GDM1 (cell line): ENCODE results near the gene RASAL2.

Experiments used
- DNase-seq: peaks from one replicate; lab custom pipeline; 2025; lab: John Stamatoyannopoulos, UW

RASAL2 gene

DNA sequence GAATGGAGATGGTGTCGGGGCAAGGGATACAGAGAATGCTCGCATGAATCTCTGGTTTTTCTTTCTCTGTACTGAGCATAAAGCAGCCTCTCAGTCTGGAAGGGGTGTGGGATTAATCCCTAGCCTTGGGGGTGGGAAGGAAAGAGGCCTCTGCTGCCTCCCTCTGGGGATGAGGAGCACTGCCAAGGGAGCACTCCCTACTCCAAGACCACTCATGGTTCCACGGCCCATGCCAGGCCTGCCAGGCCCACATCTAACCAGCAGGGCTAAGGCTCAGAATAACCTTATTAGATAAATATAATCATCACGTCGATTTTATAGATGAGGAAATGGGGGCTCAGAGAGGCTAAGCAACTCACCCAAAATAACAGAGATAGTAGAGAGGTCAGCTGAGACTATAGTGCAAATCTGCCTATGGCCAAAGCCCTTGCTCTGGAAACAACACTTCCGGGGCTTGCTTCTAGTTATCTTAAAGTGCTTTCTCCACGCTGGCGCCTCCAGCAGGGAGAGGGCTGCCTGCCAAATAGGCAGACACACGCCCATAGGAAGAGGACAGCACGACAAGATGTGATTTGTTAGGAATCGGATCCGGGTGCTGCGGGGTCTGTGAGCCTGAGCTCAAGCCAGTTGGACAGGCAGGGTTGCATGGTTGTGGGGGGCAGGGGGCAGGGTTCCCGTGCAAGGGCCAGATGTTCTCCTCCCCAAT, 419.5 kb downstream of the RASAL2 start:
- no peak for DNase-seq

GRCh38 chr1:178516110-178516509, 422.2 kb downstream of the RASAL2 start:
- DNase-seq, result no peak

- no peak for DNase-seq
Measured at GRCh38 chr1:178518894-178519293, 425.0 kb downstream of the RASAL2 start.

DNA sequence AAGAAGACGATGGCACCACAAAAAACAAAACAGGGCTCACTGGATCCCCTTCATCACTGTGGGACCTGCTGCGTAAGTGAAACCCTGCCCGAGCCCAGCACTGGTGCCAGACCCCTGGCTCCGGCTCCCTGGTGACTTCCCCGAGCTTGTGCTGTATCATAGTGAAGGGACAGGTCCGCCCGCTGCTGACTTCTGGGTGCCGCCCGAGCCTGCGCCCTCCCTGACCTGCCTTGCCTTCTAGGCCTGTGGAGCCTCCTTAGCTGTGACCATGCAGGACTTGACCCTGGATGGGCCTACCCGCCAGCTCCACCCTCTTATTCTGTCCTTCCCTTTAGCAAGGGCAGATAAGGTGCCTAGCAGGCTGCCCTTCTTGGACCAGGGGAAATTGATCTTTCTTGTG, 426.9 kb downstream of the RASAL2 start:
- no peak for DNase-seq

- DNase-seq, result no peak
Measured at GRCh38 chr1:178521241-178521640, 427.3 kb downstream of the RASAL2 start.

DNA sequence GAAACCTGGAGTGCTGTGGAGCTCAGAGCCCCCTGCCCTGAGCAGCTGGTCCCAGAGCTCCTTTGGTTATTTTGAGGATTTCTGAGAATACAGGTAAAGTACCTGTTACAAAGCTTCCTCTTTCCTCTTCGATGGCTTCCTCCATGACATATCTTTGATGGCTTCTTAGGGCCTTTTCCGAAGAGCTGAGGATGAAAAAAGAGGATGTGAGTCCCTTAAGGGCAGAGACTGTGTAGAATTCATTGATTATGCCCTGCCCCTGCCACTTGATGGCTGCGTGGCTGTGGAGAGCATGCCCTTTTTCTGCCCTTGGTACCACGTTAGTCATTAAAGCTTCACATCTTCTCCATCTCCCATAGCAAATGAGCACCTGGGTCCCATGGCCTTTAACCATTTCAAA, 433.2 kb downstream of the RASAL2 start:
- no peak for DNase-seq

DNA sequence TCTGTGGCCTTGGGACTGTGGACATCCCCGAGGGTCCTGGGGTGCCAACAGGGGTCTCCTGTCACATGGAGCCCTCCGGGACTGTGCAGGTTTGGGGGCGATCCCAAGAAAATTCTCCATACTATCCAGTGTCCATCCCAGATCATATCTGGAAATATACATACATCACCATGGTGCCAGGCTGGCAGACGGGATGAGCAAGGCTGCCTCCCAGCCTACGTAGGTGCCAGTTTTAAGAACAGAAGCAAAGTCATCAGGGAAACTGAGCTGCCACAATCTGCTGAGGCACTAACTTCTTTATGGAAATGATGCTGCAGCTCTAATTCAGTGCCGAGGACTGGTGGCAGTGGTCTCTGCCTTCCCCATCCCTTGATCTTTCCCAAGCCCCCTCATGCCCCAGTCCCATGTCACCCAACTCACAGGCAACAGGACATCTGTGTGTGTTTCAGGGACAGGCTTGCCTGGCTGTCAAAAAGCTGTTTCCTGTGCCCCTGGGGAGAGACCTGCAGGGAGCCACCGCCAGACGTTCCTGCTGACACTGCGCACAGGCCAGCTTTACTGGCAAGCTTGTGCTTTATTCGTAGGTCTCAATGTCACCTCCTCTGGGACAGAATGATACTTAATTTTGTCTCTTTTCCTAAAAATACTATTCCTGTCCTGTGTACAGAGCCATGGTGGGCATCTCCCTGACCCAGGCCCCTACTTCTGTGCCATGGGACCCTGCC, 434.5 kb downstream of the RASAL2 start:
- no peak for DNase-seq

DNA sequence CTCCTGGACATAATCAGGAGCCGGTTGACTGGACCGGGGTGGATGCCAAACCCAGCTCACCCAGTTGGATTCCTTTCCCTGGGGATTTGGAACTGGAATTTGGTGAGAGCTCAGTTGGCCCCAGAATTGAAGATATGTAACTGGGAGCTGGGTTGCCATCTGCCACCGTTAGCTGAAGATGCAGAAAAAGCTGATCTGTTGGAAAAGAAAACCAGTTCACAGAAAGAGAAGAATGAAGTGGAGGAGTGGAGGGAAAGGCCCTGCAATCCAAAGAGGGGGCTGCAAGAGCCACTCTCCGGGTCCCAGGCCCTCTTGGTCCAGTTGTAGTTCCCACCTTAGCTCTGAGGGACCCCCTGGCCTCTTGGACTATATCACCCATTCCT, 435.0 kb downstream of the RASAL2 start:
- DNase-seq, result no peak

- no peak for DNase-seq
Measured at GRCh38 chr1:178529364-178530036, 435.6 kb downstream of the RASAL2 start.

DNA sequence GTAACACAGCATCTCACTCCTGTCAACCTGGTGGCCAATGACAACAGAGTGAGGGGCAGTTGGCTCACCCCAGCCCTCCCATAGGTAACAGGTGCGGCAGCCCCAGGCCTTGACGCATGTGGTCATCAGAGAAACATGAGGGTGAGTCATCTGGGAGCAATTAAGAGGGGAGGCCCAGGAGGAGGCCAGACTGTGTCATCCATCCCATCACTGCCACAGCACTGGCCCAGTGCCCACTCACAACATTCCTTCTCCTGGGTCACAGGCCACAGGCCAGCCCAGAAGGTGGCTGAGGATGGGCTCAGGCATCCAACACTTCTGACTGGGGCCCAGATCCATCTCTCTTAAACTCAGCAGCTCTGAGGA, 436.1 kb downstream of the RASAL2 start:
- DNase-seq, result no peak

DNA sequence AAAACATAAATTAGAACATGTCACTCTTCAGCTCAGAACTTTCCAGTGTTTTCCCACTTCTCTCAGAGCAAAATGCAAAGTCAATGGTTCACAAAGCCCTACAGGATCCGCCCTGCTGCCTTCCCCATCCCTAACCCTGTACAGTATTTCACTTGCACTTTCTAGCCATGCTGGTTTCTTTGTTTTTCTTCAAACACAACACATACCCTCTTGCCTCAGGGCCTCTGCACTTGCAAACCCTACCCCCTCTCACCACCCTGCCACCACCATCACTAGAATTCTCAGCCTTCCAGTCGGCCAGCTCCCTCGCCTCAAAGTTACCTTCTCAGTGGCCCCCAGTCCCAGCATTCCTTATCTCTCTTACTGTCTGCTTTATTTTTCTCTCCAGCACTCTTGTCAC, 436.6 kb downstream of the RASAL2 start:
- DNase-seq, result no peak

DNA sequence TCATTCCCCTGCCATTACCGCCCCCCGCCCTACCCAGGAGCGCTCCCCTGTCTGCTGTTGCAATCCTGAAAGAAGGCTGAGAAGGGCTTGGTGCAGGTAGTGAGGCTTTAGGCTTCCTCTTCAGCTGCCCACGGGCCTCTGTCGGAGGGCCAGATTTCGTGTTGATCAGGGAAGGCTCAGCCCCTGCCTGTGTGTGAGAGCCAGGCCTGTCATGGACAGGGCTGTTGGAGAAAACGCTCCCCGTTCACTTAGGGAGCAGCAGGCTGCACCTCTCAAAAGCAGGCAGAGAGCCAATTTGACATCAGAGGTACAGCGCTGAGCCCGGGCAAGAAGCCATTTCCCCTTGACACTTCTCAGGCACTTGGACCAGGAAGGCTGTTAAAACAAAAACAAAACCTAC, 438.0 kb downstream of the RASAL2 start:
- DNase-seq, result no peak

- peak; percentile 35 for DNase-seq
Measured at GRCh38 chr1:178532392-178532791, 438.5 kb downstream of the RASAL2 start.

DNA sequence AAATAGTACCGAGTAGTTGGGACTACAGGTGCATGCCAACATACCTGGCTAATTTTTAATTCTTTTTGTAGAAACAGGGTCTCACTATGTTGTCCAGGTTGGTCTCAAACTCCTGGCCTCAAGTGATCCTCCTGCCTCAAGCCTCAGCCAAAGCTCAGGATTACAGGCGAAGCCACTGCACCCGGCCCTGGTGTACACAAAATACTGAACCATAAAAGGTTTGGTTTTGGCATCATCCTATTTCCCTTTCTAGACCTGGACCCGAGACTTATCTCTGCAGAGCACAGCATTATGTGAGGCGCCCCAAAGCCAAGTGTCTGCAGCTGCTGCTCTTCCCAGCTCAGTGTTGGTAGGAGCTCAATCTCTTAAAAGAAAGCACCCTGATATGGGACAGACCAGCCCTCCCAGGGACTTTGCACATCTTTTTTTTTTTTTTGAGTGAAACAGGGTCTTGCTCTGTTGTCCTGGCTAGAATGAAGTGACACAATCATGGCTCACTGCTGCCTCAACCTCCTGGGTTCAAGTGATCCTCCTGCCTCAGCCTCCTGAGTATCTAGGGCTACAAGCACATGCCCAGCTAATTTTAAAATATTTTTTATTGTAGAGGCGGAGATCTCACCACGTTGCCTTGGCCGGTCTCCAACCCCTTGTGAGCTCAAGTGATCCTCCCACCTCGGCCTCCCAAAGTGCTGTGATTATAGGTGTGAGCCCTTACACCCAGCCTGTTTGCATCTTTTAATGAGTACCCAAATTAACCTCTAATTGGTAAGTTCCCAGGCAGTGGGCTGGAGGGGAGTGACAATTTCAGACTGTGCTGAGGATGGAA, 439.4 kb downstream of the RASAL2 start:
- no peak for DNase-seq
